BJ (cell line): ENCODE results near the gene ARHGEF38. TPM values are rescaled to one million over a fixed set of nuclear protein-coding genes. Genes with fewer than 3 reads are reported as not detected.

Source experiments
- CTCF ChIA-PET: fragments of 350-600 bp; formaldehyde crosslinking; extraction: SDS; loops from one replicate; lab custom pipeline; 2021; ENCODE audit warnings: antibody characterized with exemption, inconsistent platforms; lab: Yijun Ruan, JAX
- POLR2A ChIA-PET: fragments of 300-600 bp; sonication (Branson Sonifier 250); formaldehyde crosslinking; extraction: SDS; loops from one replicate; lab custom pipeline; 2021; ENCODE audit warnings: antibody characterized with exemption; lab: Charles Lee
- DNase-seq: peaks from one replicate; pipeline ENCODE4 v3.0.0-alpha.2; 2011; ENCODE audit warnings: low read depth
- H3K27me3 ChIP-seq: 2 replicates; pipeline ENCODE4 v1.6.0; 2011; ENCODE audit warnings: low read length; ENCODE audit not compliant: control insufficient read depth, insufficient read depth
- H3K36me3 ChIP-seq: 2 replicates; pipeline ENCODE4 v1.5.1; 2011; ENCODE audit warnings: low read length; ENCODE audit not compliant: control insufficient read depth, insufficient read depth
- H3K4me3 ChIP-seq: 2 replicates; pipeline ENCODE4 v1.5.1; 2011; ENCODE audit warnings: low read depth, mild to moderate bottlenecking, control low read depth, low read length
- polyA plus RNA-seq: library from polyadenylated mRNA; depleted of rRNA; stranded (reverse); fragments of >200 nt; gene quantifications from 2 replicates; pipeline ENCODE4 v1.2.3, GENCODE V29; 2011
- TF ChIP-seq, protein P1 (sequence below): IDR thresholded peaks from 2 replicates; pipeline ENCODE4 v1.5.1; 2011; ENCODE audit warnings: low read depth, mild to moderate bottlenecking, control low read depth, inconsistent platforms, low read length, moderate library complexity; ENCODE audit not compliant: insufficient read depth

The ARHGEF38 gene
- polyA plus RNA-seq, 1 experiment = not detected

GRCh38 chr4:105586638-105587328 lies 34.4 kb downstream of the ARHGEF38 start:
- no peaks in the 10 kb centered on the region for H3K36me3 ChIP-seq
- TF ChIP-seq, protein P1, sequence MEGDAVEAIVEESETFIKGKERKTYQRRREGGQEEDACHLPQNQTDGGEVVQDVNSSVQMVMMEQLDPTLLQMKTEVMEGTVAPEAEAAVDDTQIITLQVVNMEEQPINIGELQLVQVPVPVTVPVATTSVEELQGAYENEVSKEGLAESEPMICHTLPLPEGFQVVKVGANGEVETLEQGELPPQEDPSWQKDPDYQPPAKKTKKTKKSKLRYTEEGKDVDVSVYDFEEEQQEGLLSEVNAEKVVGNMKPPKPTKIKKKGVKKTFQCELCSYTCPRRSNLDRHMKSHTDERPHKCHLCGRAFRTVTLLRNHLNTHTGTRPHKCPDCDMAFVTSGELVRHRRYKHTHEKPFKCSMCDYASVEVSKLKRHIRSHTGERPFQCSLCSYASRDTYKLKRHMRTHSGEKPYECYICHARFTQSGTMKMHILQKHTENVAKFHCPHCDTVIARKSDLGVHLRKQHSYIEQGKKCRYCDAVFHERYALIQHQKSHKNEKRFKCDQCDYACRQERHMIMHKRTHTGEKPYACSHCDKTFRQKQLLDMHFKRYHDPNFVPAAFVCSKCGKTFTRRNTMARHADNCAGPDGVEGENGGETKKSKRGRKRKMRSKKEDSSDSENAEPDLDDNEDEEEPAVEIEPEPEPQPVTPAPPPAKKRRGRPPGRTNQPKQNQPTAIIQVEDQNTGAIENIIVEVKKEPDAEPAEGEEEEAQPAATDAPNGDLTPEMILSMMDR = no peak
- CTCF ChIA-PET = no interaction called here
- H3K4me3 ChIP-seq = no peak overlapping the region
- H3K27me3 ChIP-seq = no peaks in the 10 kb centered on the region
- no peak for DNase-seq
- POLR2A ChIA-PET = no interaction called here

- ChIA-PET POLR2A (no interaction called here), CTCF (no interaction called here)
- no peak for DNase-seq
- H3K36me3 ChIP-seq = no peaks in the 10 kb centered on the region
- H3K4me3 ChIP-seq = no peak overlapping the region
- H3K27me3 ChIP-seq = no peaks in the 10 kb centered on the region
- TF ChIP-seq, protein P1 = no peak
These were observed 35.4 kb downstream of the ARHGEF38 start for GRCh38 chr4:105587841-105588240.

DNA sequence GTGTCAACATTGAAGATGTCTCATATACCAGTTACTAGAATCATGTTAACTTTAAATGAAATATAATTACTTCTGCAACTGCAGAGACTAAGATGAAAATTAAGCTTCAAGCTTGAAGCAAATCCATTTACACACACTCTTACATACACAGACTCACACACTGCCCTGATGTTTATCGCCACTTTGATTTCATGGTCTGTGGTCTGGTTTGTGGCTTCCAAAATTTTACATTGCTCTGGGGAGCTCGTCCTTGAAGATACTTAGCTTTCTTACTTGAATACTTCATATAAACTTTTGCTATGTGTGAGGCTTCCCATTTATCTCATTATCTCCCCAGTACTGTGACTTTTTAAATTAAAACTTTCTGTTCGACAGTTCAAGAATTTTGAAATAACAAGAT lies 35.8 kb downstream of the ARHGEF38 start:
- H3K27me3 ChIP-seq = no peaks in the 10 kb centered on the region
- POLR2A ChIA-PET = no interaction called here
- CTCF ChIA-PET = no interaction called here
- TF ChIP-seq, protein P1 = no peak
- H3K4me3 ChIP-seq = no peak overlapping the region
- H3K36me3 ChIP-seq = no peaks in the 10 kb centered on the region
- DNase-seq = no peak

- no peaks in the 10 kb centered on the region for H3K27me3 ChIP-seq
- CTCF ChIA-PET = no interaction called here
- no peak for DNase-seq
- H3K36me3 ChIP-seq = no peaks in the 10 kb centered on the region
- POLR2A ChIA-PET = no interaction called here
- TF ChIP-seq, protein P1 = no peak
- no peak overlapping the region for H3K4me3 ChIP-seq
These were observed 39.2 kb downstream of the ARHGEF38 start for GRCh38 chr4:105591573-105591972.

DNA sequence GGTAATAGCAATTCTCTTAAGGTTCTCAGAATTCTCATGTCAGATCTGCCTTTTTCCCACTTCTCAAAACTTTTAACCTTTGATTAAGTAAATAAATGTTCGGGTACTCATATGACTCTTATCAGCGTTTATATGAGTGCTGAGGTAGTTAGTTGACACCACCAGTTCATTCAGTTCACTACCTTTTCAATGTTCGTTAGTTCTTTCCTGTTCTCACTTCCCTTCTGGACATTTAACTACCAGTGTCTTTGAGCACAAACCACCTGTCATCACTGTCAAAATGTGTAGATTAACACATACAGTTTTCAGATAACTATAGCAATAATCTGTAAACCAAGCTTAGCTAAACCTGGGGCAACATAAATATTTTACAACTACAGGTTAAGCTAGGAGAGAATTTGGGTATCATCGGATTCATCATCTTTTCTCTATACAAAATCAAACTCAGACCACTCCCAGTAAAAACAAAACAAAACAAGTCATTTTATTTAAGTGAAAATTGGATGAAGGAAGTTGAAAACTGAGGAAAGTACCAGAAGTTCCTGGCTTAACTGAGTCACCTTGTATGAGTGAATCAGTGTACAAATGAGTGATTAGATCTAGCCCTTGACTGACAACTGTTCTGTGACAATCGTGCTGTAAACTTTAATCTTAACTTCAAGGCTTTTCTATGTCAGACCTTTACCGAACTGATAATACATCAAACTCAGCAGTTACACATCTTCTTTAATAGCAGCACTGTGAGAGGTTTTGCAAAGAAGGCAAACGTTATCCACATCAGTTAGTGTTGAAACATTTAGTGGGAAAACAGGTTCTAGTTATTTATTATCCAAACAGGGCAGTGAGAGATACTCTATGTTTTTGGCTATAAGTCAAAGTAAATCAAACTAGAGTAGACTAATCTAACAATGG lies 41.9 kb downstream of the ARHGEF38 start:
- Histone ChIP-seq H3K27me3 (no peaks in the 10 kb centered on the region), H3K36me3 (no peaks in the 10 kb centered on the region), H3K4me3 (no peak overlapping the region)
- ChIA-PET CTCF (interaction anchor here (0.9 kb wide), 1 partner anchor 30 kb away, joined by 3 read pairs; no protein-coding TSS in a partner anchor), POLR2A (no interaction called here)
- TF ChIP-seq, protein P1 = no peak
- no peak for DNase-seq
